ENCODE data around the gene RBM15. TPM values are rescaled to one million over a fixed set of nuclear protein-coding genes. Genes with fewer than 3 reads are reported as not detected.

Gene RBM15
- total RNA-seq, 1 donor from 2014 or later, result 29.7 TPM

DNA sequence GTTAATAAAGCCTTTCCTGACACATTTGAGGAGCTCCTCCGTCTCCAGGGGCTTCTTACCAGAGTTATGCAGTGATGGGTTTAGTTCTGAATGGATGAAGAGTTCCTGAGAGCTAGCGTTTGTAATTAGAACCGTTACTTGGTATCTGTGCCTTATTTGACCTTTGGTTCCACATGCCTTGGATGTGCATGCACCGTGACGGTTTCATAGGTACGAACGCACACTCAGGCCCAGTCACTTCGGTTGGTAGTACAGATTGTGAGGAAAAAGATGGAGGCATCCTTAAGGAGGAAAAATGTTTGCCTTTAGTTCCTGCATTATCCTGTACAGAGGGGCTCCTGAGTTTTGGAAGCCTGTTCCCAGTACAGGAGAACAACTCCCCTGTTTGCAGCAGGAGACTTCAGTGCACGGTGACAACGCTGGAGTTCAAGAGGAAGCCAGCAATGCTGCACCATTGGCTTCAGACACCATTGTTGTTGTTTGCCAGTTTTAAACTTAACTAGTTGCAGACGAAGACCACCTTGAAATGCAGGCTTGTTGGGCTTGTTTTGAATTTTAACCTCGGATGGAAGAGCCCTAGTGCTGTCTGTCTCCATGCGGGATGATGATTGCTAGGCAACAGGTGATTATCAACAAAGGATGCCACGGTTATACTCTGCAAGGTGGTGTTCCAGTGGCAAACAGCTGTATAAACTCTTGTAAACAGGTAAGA, 8.2 kb downstream of the RBM15 start:
- Histone ChIP-seq H3K4me1 (ENCODE audit: control insufficient read depth in 3 of 3, insufficient read depth in 3 of 3, low read length in 3 of 3) (peaks cover 22 to 47% (median 38%) of the 10 kb centered on the region in 3 donors), H3K27ac (ENCODE audit: low read depth, low read length) (no peak overlapping the region), H3K9me3 (ENCODE audit: control insufficient read depth in 3 of 3, low read length in 3 of 3) (no peaks in the 10 kb centered on the region), H3K36me3 (ENCODE audit: control insufficient read depth in 3 of 3, insufficient read depth in 3 of 3, low read length in 3 of 3) (peaks cover 0 to 7% (median 0%) of the 10 kb centered on the region in 3 donors), H3K9ac (ENCODE audit: low read depth in 1 of 3, low read length in 3 of 3) (no peak overlapping the region), H3K27me3 (ENCODE audit: control insufficient read depth in 3 of 3, insufficient read depth in 3 of 3, low read length in 3 of 3) (no peaks in the 10 kb centered on the region), H3K4me3 (ENCODE audit: low read length in 3 of 3) (peak overlapping the region in 2 of 3 donors; percentile 20 to 22)

DNA sequence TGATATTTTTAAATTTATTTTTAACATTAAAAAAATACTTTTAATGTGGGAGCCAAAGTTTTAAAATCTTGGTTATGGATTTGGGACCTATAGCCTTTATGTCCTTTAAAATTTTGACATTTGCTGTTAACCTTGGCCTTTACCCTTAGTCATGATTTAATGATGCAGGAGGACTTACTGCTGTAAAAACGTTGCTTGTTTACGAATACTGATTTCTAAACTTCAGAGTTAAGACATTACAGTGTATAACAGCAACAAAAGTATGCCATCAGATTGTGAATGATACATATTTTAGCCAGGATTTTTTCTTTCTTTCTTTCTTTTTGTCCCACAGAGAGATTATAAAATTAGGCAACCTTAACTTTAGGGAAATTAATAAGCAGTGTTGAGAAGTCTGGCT, 8.9 kb downstream of the RBM15 start:
- Histone ChIP-seq H3K9ac (ENCODE audit: low read depth in 1 of 3, low read length in 3 of 3) (no peak overlapping the region), H3K36me3 (ENCODE audit: control insufficient read depth in 3 of 3, insufficient read depth in 3 of 3, low read length in 3 of 3) (peaks cover 0 to 7% (median 0%) of the 10 kb centered on the region in 3 donors)

DNA sequence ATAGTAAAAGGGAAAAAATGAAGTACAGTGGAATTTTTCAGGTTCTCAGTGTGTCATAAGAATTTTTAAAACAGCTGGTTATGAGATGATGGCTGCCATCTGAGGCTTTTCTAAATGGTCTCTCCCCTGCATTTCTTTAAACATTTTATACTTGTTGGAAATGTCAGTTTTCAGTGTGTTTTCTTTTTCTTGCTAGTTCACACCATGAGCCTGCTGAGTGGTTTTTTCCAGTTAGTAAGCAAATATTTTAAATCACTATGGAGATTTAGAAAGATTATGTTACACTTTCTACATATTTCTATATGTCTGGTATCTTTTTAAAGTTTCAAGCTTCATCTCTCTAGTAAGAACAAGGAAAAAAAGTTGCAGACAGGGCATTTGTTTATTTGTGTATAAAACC, 9.6 kb downstream of the RBM15 start:
- Histone ChIP-seq H3K4me3 (ENCODE audit: low read length in 3 of 3) (no peak overlapping the region), H3K27me3 (ENCODE audit: control insufficient read depth in 3 of 3, insufficient read depth in 3 of 3, low read length in 3 of 3) (no peaks in the 10 kb centered on the region), H3K9ac (ENCODE audit: low read depth in 1 of 3, low read length in 3 of 3) (peak overlapping the region in 1 of 3 donors; percentile 12), H3K9me3 (ENCODE audit: control insufficient read depth in 3 of 3, low read length in 3 of 3) (no peaks in the 10 kb centered on the region), H3K36me3 (ENCODE audit: control insufficient read depth in 3 of 3, insufficient read depth in 3 of 3, low read length in 3 of 3) (peaks cover 0 to 7% (median 0%) of the 10 kb centered on the region in 3 donors), H3K4me1 (ENCODE audit: control insufficient read depth in 3 of 3, insufficient read depth in 3 of 3, low read length in 3 of 3) (peaks cover 20 to 35% (median 34%) of the 10 kb centered on the region in 3 donors), H3K27ac (ENCODE audit: low read depth, low read length) (no peak overlapping the region)

More for the DNA sequence above, 8.9 kb downstream of the RBM15 start:
- Histone ChIP-seq H3K27me3 (ENCODE audit: control insufficient read depth in 3 of 3, insufficient read depth in 3 of 3, low read length in 3 of 3) (no peaks in the 10 kb centered on the region), H3K4me3 (ENCODE audit: low read length in 3 of 3) (no peak overlapping the region), H3K27ac (ENCODE audit: low read depth, low read length) (no peak overlapping the region), H3K9me3 (ENCODE audit: control insufficient read depth in 3 of 3, low read length in 3 of 3) (no peaks in the 10 kb centered on the region), H3K4me1 (ENCODE audit: control insufficient read depth in 3 of 3, insufficient read depth in 3 of 3, low read length in 3 of 3) (peaks cover 20 to 41% (median 38%) of the 10 kb centered on the region in 3 donors)

DNA sequence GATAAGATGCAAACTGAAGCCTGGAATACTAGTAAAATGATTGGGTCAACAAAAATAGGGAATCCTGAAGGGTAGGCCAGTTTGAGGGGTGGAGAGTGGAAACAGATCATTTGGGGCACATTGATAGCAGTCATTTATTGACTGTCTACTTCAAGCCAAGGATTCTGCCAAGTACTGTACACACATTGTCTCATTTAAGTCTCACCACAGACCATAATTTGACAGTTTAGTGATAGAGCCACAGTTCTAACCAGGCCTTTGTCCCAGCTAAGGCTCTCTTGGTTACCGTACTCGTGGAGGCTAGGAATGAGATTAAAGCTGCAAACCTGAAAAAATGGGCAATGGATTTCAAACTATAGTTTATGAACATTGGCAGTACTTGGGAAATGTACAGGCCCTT, 11.2 kb downstream of the RBM15 start:
- H3K4me3 ChIP-seq (ENCODE audit: low read length in 3 of 3), result no peak overlapping the region
- H3K27ac ChIP-seq (ENCODE audit: low read depth, low read length), result no peak overlapping the region
- H3K4me1 ChIP-seq (ENCODE audit: control insufficient read depth in 3 of 3, insufficient read depth in 3 of 3, low read length in 3 of 3), result peaks cover 15 to 28% (median 23%) of the 10 kb centered on the region in 3 donors
- H3K27me3 ChIP-seq (ENCODE audit: control insufficient read depth in 3 of 3, insufficient read depth in 3 of 3, low read length in 3 of 3), result no peaks in the 10 kb centered on the region
- H3K9me3 ChIP-seq (ENCODE audit: control insufficient read depth in 3 of 3, low read length in 3 of 3), result no peaks in the 10 kb centered on the region
- peaks cover 0 to 7% (median 0%) of the 10 kb centered on the region in 3 donors for H3K36me3 ChIP-seq (ENCODE audit: control insufficient read depth in 3 of 3, insufficient read depth in 3 of 3, low read length in 3 of 3)
- no peak overlapping the region for H3K9ac ChIP-seq (ENCODE audit: low read depth in 1 of 3, low read length in 3 of 3)

GRCh38 chr1:110355321-110355720, 16.1 kb downstream of the RBM15 start:
- Histone ChIP-seq H3K36me3 (ENCODE audit: control insufficient read depth in 3 of 3, insufficient read depth in 3 of 3, low read length in 3 of 3) (peaks cover 0 to 4% (median 3%) of the 10 kb centered on the region in 3 donors), H3K9me3 (ENCODE audit: control insufficient read depth in 3 of 3, low read length in 3 of 3) (no peaks in the 10 kb centered on the region), H3K9ac (ENCODE audit: low read depth in 1 of 3, low read length in 3 of 3) (no peak overlapping the region), H3K4me1 (ENCODE audit: control insufficient read depth in 3 of 3, insufficient read depth in 3 of 3, low read length in 3 of 3) (peaks cover 0 to 10% (median 0%) of the 10 kb centered on the region in 3 donors), H3K27me3 (ENCODE audit: control insufficient read depth in 3 of 3, insufficient read depth in 3 of 3, low read length in 3 of 3) (no peaks in the 10 kb centered on the region), H3K4me3 (ENCODE audit: low read length in 3 of 3) (no peak overlapping the region), H3K27ac (ENCODE audit: low read depth, low read length) (no peak overlapping the region)

DNA sequence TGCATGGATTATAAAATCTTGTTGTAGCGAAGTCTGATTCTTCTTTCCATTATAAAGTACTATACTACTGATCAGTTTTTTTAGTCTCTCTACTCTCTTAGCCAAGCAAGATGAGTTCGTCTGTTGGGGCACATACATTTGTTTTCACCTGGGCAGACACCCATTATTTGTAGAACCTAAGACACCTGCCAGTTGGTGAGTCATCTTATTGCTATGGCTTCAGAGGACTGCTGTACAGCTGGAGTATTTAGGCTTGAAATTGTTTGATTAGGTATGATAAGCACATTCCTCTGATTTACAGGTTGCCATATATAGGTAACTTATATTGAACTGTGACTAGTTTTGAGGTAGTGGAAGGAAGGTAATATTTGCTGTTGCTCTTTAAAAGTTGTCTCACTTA, 17.2 kb downstream of the RBM15 start:
- no peaks in the 10 kb centered on the region for H3K9me3 ChIP-seq (ENCODE audit: control insufficient read depth in 3 of 3, low read length in 3 of 3)
- no peaks in the 10 kb centered on the region for H3K4me1 ChIP-seq (ENCODE audit: control insufficient read depth in 3 of 3, insufficient read depth in 3 of 3, low read length in 3 of 3)
- H3K27me3 ChIP-seq (ENCODE audit: control insufficient read depth in 3 of 3, insufficient read depth in 3 of 3, low read length in 3 of 3), result no peaks in the 10 kb centered on the region
- no peak overlapping the region for H3K9ac ChIP-seq (ENCODE audit: low read depth in 1 of 3, low read length in 3 of 3)
- H3K4me3 ChIP-seq (ENCODE audit: low read length in 3 of 3), result no peak overlapping the region
- no peak overlapping the region for H3K27ac ChIP-seq (ENCODE audit: low read depth, low read length)
- H3K36me3 ChIP-seq (ENCODE audit: control insufficient read depth in 3 of 3, insufficient read depth in 3 of 3, low read length in 3 of 3), result peaks cover 0 to 4% (median 3%) of the 10 kb centered on the region in 3 donors

DNA sequence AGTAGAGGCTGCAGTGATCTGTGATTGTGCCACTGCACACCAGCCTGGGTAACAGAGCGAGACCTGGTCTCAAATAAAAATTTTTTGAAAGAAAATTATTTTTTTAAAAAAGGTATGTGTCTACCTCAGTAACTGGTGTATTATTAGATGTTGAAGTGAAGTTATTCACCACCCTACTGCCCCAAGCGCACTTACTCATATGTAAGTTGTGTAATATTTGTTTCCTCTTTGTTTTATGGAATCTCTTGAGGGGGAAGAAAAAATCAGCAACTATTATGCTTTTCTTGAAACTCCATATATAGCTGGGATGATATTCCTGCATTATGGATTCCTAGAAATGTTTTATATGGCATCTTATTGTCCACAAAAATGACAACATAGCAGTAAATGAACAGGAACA, 21.3 kb downstream of the RBM15 start:
- no peaks in the 10 kb centered on the region for H3K4me1 ChIP-seq (ENCODE audit: control insufficient read depth in 3 of 3, insufficient read depth in 3 of 3, low read length in 3 of 3)
- H3K27ac ChIP-seq (ENCODE audit: low read depth, low read length), result no peak overlapping the region
- no peaks in the 10 kb centered on the region for H3K9me3 ChIP-seq (ENCODE audit: control insufficient read depth in 3 of 3, low read length in 3 of 3)
- H3K9ac ChIP-seq (ENCODE audit: low read depth in 1 of 3, low read length in 3 of 3), result no peak overlapping the region
- H3K36me3 ChIP-seq (ENCODE audit: control insufficient read depth in 3 of 3, insufficient read depth in 3 of 3, low read length in 3 of 3), result peaks cover 3 to 9% (median 9%) of the 10 kb centered on the region in 3 donors
- H3K27me3 ChIP-seq (ENCODE audit: control insufficient read depth in 3 of 3, insufficient read depth in 3 of 3, low read length in 3 of 3), result no peaks in the 10 kb centered on the region
- no peak overlapping the region for H3K4me3 ChIP-seq (ENCODE audit: low read length in 3 of 3)

DNA sequence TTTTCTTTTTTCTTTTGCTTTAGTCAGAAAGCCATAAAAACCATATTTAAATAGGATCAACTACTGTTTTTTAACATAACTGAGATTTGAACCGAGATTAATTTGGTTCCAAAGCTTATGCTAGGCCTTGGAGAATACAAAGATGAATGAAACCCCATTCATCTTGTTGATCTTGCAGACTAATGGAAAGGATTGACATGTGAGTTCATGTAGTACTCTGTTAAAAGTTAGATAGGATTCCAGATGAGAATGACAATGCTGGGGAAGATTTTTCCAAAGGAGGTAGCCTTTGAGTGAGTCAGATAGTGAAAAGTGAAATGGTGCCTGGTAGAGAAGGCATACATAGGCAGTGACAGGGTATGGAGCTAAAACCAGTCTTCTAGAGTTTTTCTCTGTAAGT, 22.7 kb downstream of the RBM15 start:
- no peak overlapping the region for H3K4me3 ChIP-seq (ENCODE audit: low read length in 3 of 3)
- no peak overlapping the region for H3K9ac ChIP-seq (ENCODE audit: low read depth in 1 of 3, low read length in 3 of 3)
- H3K4me1 ChIP-seq (ENCODE audit: control insufficient read depth in 3 of 3, insufficient read depth in 3 of 3, low read length in 3 of 3), result no peaks in the 10 kb centered on the region
- H3K27ac ChIP-seq (ENCODE audit: low read depth, low read length), result no peak overlapping the region
- H3K36me3 ChIP-seq (ENCODE audit: control insufficient read depth in 3 of 3, insufficient read depth in 3 of 3, low read length in 3 of 3), result peaks cover 3 to 6% (median 6%) of the 10 kb centered on the region in 3 donors
- H3K9me3 ChIP-seq (ENCODE audit: control insufficient read depth in 3 of 3, low read length in 3 of 3), result no peaks in the 10 kb centered on the region
- no peaks in the 10 kb centered on the region for H3K27me3 ChIP-seq (ENCODE audit: control insufficient read depth in 3 of 3, insufficient read depth in 3 of 3, low read length in 3 of 3)

- peaks cover 3 to 6% (median 6%) of the 10 kb centered on the region in 3 donors for H3K36me3 ChIP-seq (ENCODE audit: control insufficient read depth in 3 of 3, insufficient read depth in 3 of 3, low read length in 3 of 3)
- no peak overlapping the region for H3K9ac ChIP-seq (ENCODE audit: low read depth in 1 of 3, low read length in 3 of 3)
- H3K27ac ChIP-seq (ENCODE audit: low read depth, low read length), result no peak overlapping the region
These were observed 25.0 kb downstream of the RBM15 start for GRCh38 chr1:110364221-110364620.

DNA sequence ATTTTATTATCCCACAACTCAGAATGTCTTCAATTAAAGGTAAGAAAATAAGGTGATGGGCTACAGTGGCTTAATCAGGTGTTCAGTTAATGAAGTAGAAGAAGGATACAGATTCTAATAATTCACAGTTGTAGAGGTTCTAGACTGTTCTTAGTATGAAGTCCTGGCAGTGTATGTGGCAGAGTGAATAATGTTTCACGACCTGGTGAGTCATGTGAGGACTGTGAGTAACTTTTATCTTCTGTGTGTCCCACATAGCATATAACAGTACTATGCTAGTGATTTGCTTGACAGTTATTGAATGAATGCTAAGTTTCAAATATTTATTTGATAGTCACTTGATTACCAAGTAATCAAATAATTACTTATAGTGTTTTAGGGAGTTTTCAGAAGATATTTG, 31.6 kb downstream of the RBM15 start:
- Histone ChIP-seq H3K27me3 (ENCODE audit: control insufficient read depth in 3 of 3, insufficient read depth in 3 of 3, low read length in 3 of 3) (no peaks in the 10 kb centered on the region), H3K4me1 (ENCODE audit: control insufficient read depth in 3 of 3, insufficient read depth in 3 of 3, low read length in 3 of 3) (peaks cover 0 to 4% (median 0%) of the 10 kb centered on the region in 3 donors), H3K36me3 (ENCODE audit: control insufficient read depth in 3 of 3, insufficient read depth in 3 of 3, low read length in 3 of 3) (peaks cover 0 to 8% (median 0%) of the 10 kb centered on the region in 3 donors), H3K9ac (ENCODE audit: low read depth in 1 of 3, low read length in 3 of 3) (no peak overlapping the region), H3K4me3 (ENCODE audit: low read length in 3 of 3) (no peak overlapping the region), H3K27ac (ENCODE audit: low read depth, low read length) (no peak overlapping the region), H3K9me3 (ENCODE audit: control insufficient read depth in 3 of 3, low read length in 3 of 3) (no peaks in the 10 kb centered on the region)

More at GRCh38 chr1:110364221-110364620, 25.0 kb downstream of the RBM15 start:
- Histone ChIP-seq H3K9me3 (ENCODE audit: control insufficient read depth in 3 of 3, low read length in 3 of 3) (no peaks in the 10 kb centered on the region), H3K4me1 (ENCODE audit: control insufficient read depth in 3 of 3, insufficient read depth in 3 of 3, low read length in 3 of 3) (no peaks in the 10 kb centered on the region), H3K4me3 (ENCODE audit: low read length in 3 of 3) (no peak overlapping the region), H3K27me3 (ENCODE audit: control insufficient read depth in 3 of 3, insufficient read depth in 3 of 3, low read length in 3 of 3) (no peaks in the 10 kb centered on the region)

Data from skeletal muscle tissue (tissue), 4 donors.